Measurements from ENCODE around the gene WDR7.

GRCh38 chr18:56919190-56919589 is 268.0 kb downstream of the WDR7 start:
- TF ChIP-seq RAD21 (IDR thresholded peaks at IDR 0.05; ENCODE audit: low read depth) (no peak), EGR1 (IDR thresholded peaks at IDR 0.05) (no peak), USF1 (IDR thresholded peaks at IDR 0.05) (no peak), REST (IDR thresholded peaks at IDR 0.05; ENCODE audit: low read depth) (no peak), YY1 (IDR thresholded peaks at IDR 0.05; ENCODE audit: low read depth) (no peak)
